Measurements from ENCODE around the gene APEX2.

GRCh38 chrX:55039471-55039870 is 39.3 kb downstream of the APEX2 start:
- TF ChIP-seq CTCF (IDR thresholded peaks at IDR 0.05; ENCODE audit: insufficient read depth, low read length, poor library complexity, severe bottlenecking) = no peak
- no peak for TF ChIP-seq EZH2phosphoT487 (conservative IDR thresholded peaks at IDR 0.05; ENCODE audit: low read length)
